Measurements from ENCODE around the gene EPHB1. TPM values are rescaled to one million over a fixed set of nuclear protein-coding genes. Genes with fewer than 3 reads are reported as not detected.

Gene EPHB1
- total RNA-seq, 1 experiment from 2014 or later = 0.86 TPM

DNA sequence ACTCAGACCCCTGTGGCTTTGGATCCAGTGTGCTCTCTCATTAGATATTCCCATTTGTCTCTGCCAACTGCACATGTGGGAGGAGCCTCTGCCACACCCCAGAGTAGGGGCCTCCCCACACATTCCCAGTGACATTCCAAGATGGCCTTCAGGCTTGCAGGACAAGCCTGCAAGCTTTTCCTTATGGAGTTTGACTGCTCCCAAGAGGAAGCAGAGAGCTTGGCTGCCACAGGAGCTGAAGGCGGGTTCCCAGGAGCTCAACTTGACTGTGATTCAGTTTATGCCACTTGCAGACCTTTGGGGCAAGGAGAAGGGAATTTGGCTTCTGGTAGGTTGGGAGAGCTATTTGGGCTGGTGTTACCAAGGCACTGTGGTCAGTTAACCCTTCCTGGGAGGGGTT lies 22.5 kb upstream of the EPHB1 start:
- no peaks in the 10 kb centered on the region for H4K20me1 ChIP-seq (ENCODE audit: insufficient read depth)
- no peak overlapping the region for H3K9ac ChIP-seq (ENCODE audit: low read length)
- H3K27ac ChIP-seq (ENCODE audit: low read depth, low read length) = no peak overlapping the region
- no peaks in the 10 kb centered on the region for H3K79me2 ChIP-seq (ENCODE audit: insufficient read depth, low read length)
- RAD21 ChIA-PET (ENCODE audit: low non-redundant PET in 1 of 2, low total read pairs in 2 of 2, uncharacterized antibody in 2 of 2, unreplicated experiment in 2 of 2) = no interaction called here
- POLR2A ChIA-PET = no interaction called here
- intact Hi-C loops (cut with micrococcal nuclease) = no loop called here
- no peaks in the 10 kb centered on the region for H3K4me1 ChIP-seq (ENCODE audit: control insufficient read depth in 1 of 2, insufficient read depth in 2 of 2, low read length in 2 of 2)
- peaks cover 22% of the 10 kb centered on the region; the same call in 1 of the 2 replicates for H3K27me3 ChIP-seq (ENCODE audit: insufficient read depth, low read length)
- no peaks in the 10 kb centered on the region for H3K9me3 ChIP-seq (ENCODE audit: control insufficient read depth in 1 of 2, insufficient read depth in 1 of 2, low read depth in 1 of 2, low read length in 2 of 2)
- H3K4me2 ChIP-seq (ENCODE audit: low read length) = no peak overlapping the region
- CTCF ChIA-PET = no interaction called here
- TF ChIP-seq FOSL1 (IDR thresholded peaks at IDR 0.05; ENCODE audit: low read depth) = no peak
- TF ChIP-seq, protein P1, sequence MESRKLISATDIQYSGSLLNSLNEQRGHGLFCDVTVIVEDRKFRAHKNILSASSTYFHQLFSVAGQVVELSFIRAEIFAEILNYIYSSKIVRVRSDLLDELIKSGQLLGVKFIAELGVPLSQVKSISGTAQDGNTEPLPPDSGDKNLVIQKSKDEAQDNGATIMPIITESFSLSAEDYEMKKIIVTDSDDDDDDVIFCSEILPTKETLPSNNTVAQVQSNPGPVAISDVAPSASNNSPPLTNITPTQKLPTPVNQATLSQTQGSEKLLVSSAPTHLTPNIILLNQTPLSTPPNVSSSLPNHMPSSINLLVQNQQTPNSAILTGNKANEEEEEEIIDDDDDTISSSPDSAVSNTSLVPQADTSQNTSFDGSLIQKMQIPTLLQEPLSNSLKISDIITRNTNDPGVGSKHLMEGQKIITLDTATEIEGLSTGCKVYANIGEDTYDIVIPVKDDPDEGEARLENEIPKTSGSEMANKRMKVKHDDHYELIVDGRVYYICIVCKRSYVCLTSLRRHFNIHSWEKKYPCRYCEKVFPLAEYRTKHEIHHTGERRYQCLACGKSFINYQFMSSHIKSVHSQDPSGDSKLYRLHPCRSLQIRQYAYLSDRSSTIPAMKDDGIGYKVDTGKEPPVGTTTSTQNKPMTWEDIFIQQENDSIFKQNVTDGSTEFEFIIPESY (IDR thresholded peaks at IDR 0.05; ENCODE audit: extremely low read depth, insufficient replicate concordance, low read length) = no peak
- TF ChIP-seq, protein P2, sequence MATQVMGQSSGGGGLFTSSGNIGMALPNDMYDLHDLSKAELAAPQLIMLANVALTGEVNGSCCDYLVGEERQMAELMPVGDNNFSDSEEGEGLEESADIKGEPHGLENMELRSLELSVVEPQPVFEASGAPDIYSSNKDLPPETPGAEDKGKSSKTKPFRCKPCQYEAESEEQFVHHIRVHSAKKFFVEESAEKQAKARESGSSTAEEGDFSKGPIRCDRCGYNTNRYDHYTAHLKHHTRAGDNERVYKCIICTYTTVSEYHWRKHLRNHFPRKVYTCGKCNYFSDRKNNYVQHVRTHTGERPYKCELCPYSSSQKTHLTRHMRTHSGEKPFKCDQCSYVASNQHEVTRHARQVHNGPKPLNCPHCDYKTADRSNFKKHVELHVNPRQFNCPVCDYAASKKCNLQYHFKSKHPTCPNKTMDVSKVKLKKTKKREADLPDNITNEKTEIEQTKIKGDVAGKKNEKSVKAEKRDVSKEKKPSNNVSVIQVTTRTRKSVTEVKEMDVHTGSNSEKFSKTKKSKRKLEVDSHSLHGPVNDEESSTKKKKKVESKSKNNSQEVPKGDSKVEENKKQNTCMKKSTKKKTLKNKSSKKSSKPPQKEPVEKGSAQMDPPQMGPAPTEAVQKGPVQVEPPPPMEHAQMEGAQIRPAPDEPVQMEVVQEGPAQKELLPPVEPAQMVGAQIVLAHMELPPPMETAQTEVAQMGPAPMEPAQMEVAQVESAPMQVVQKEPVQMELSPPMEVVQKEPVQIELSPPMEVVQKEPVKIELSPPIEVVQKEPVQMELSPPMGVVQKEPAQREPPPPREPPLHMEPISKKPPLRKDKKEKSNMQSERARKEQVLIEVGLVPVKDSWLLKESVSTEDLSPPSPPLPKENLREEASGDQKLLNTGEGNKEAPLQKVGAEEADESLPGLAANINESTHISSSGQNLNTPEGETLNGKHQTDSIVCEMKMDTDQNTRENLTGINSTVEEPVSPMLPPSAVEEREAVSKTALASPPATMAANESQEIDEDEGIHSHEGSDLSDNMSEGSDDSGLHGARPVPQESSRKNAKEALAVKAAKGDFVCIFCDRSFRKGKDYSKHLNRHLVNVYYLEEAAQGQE (IDR thresholded peaks at IDR 0.05; ENCODE audit: low read depth) = no peak
- TF ChIP-seq JUND (IDR thresholded peaks at IDR 0.05) = no peak
- no peak for TF ChIP-seq CEBPB (IDR thresholded peaks at IDR 0.05; ENCODE audit: low read depth)
- TF ChIP-seq, protein P3, sequence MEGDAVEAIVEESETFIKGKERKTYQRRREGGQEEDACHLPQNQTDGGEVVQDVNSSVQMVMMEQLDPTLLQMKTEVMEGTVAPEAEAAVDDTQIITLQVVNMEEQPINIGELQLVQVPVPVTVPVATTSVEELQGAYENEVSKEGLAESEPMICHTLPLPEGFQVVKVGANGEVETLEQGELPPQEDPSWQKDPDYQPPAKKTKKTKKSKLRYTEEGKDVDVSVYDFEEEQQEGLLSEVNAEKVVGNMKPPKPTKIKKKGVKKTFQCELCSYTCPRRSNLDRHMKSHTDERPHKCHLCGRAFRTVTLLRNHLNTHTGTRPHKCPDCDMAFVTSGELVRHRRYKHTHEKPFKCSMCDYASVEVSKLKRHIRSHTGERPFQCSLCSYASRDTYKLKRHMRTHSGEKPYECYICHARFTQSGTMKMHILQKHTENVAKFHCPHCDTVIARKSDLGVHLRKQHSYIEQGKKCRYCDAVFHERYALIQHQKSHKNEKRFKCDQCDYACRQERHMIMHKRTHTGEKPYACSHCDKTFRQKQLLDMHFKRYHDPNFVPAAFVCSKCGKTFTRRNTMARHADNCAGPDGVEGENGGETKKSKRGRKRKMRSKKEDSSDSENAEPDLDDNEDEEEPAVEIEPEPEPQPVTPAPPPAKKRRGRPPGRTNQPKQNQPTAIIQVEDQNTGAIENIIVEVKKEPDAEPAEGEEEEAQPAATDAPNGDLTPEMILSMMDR (IDR thresholded peaks at IDR 0.05 in 2 of 3, conservative IDR thresholded peaks at IDR 0.05 in 1 of 3; ENCODE audit: borderline replicate concordance in 1 of 3, insufficient read depth in 1 of 3, low read depth in 2 of 3, low read length in 2 of 3) = no peak
- no peak for TF ChIP-seq RAD21 (IDR thresholded peaks at IDR 0.05; ENCODE audit: low read depth)
- TF ChIP-seq SIN3A (IDR thresholded peaks at IDR 0.05; ENCODE audit: low read depth) = no peak
- no peak for TF ChIP-seq EGR1 (IDR thresholded peaks at IDR 0.05; ENCODE audit: low read depth)
- TF ChIP-seq POLR2A (IDR thresholded peaks at IDR 0.05; ENCODE audit: borderline replicate concordance, extremely low read depth, insufficient read depth, insufficient read length) = no peak
- no peak for TF ChIP-seq SRF (IDR thresholded peaks at IDR 0.05; ENCODE audit: low read depth)
- H3K4me3 ChIP-seq (replicated peaks in 1 of 2; ENCODE audit: low read depth in 1 of 2, low read length in 2 of 2) = no peak overlapping the region
- H3K36me3 ChIP-seq (ENCODE audit: control insufficient read depth in 1 of 2, insufficient read depth in 2 of 2, low read length in 2 of 2) = no peaks in the 10 kb centered on the region
- H3K9me2 ChIP-seq (ENCODE audit: insufficient read depth) = no peaks in the 10 kb centered on the region
- peak; percentile 22; the same call in 1 of the 2 replicates for ATAC-seq
- no peak for DNase-seq (ENCODE audit: low read depth, low spot score)
- BruUV-seq (replicated peaks) = no TSS peak
- no peak overlapping the region for H2AFZ ChIP-seq (ENCODE audit: low read depth, low read length, poor library complexity, severe bottlenecking)

Measured in HCT116 (cell line).